GM20000 (cell line): Measurements from ENCODE around the gene SCUBE1.

ENCODE experiments used
- DNase-seq: peaks from one replicate; pipeline ENCODE4 v3.0.0; 2012; ENCODE audit warnings: low spot score
- CTCF ChIP-seq: IDR thresholded peaks from 2 replicates; pipeline ENCODE4 v1.5.1; 2012; ENCODE audit warnings: mild to moderate bottlenecking, control low read depth; ENCODE audit errors: extremely low read depth, missing control alignments

Gene SCUBE1

GRCh38 chr22:43295173-43295572 is 48.0 kb downstream of the SCUBE1 start:
- DNase-seq = no peak
- no peak for TF ChIP-seq CTCF

- no peak for DNase-seq
- no peak for TF ChIP-seq CTCF
These were observed 49.3 kb downstream of the SCUBE1 start for GRCh38 chr22:43293655-43294392.

GRCh38 chr22:43293259-43293654 is 49.9 kb downstream of the SCUBE1 start:
- no peak for DNase-seq
- TF ChIP-seq CTCF = no peak

GRCh38 chr22:43292630-43293018 is 50.5 kb downstream of the SCUBE1 start:
- DNase-seq = no peak
- TF ChIP-seq CTCF = no peak

- TF ChIP-seq CTCF = no peak
- no peak for DNase-seq
These were observed 51.8 kb downstream of the SCUBE1 start for GRCh38 chr22:43291381-43291780.

GRCh38 chr22:43289976-43290721 is 53.0 kb downstream of the SCUBE1 start:
- no peak for TF ChIP-seq CTCF
- DNase-seq = no peak

GRCh38 chr22:43289531-43289963 is 53.6 kb downstream of the SCUBE1 start:
- TF ChIP-seq CTCF = no peak
- no peak for DNase-seq
